Breast epithelium (tissue), 4 donors: ENCODE data around the gene LCP1. TPM values are rescaled to one million over a fixed set of nuclear protein-coding genes. Genes with fewer than 3 reads are reported as not detected.

Experiments
- DNase-seq, 2 donors: peaks; one replicate each; pipeline ENCODE4 v3.0.0-alpha.2; 2019; ENCODE audit warnings: low spot score in 2 of 2
- H3K27ac ChIP-seq, 2 donors: fragments of 200-600 bp; sonication (generic) in 1 of 2; one replicate each; pipeline ENCODE4 v1.5.1; 2016 to 2019; ENCODE audit warnings: mild to moderate bottlenecking in 1 of 2
- H3K27me3 ChIP-seq, 2 donors: fragments of 200-600 bp; sonication (generic) in 1 of 2; one replicate each; pipeline versions ENCODE4 v1.5.1 to v1.6.0; 2017 to 2019; ENCODE audit warnings: control low read depth in 1 of 2, mild to moderate bottlenecking in 1 of 2
- H3K36me3 ChIP-seq: fragments of 200-600 bp; one replicate; pipeline ENCODE4 v1.5.1; 2019
- H3K4me1 ChIP-seq, 2 donors: fragments of 200-600 bp; sonication (generic); one replicate each; pipeline ENCODE4 v1.5.1; 2016 to 2019; ENCODE audit warnings: control low read depth in 1 of 2
- H3K4me3 ChIP-seq, 3 donors: fragments of 200-600 bp; sonication (generic); 1 replicate in 2 of 3; 2 replicates in 1 of 3; pipeline ENCODE4 v1.5.1; 2016 to 2019; ENCODE audit warnings: mild to moderate bottlenecking in 3 of 3, moderate library complexity in 2 of 3
- H3K9me3 ChIP-seq, 2 donors: fragments of 200-600 bp; sonication (generic) in 1 of 2; one replicate each; pipeline ENCODE4 v1.5.1; 2016 to 2019; ENCODE audit warnings: control low read depth in 1 of 2
- POLR2A ChIP-seq: fragments of 450-650 bp; IDR thresholded peaks from one replicate; pipeline ENCODE4 v1.6.1; 2016; ENCODE audit warnings: antibody characterized with exemption, mild to moderate bottlenecking, moderate library complexity
- POLR2AphosphoS5 ChIP-seq, 3 donors: sonication (generic); formaldehyde crosslinking; IDR thresholded peaks; one replicate each; pipeline ENCODE4 v1.6.1; 2017; ENCODE audit warnings: antibody characterized with exemption in 3 of 3
- intact Hi-C: fragments of 100-400 bp; cut with DNase I; formaldehyde crosslinking; loops from one replicate; pipeline ENCODE4 v1.15.1; 2023; ENCODE audit warnings: low total_unique reads
- total RNA-seq, 3 donors: library from RNA; depleted of rRNA; stranded (reverse); fragments of >200 nt; gene quantifications; one replicate each; pipeline ENCODE4 v1.1.0, GENCODE V29; 2016
- TF ChIP-seq, protein P1 (sequence below), 3 donors: fragments of 450-650 bp; IDR thresholded peaks; one replicate each; pipeline ENCODE4 v1.5.1; 2016 to 2017; ENCODE audit warnings: antibody characterized with exemption in 3 of 3, mild to moderate bottlenecking in 3 of 3, moderate library complexity in 3 of 3

Gene LCP1
- total RNA-seq, 3 donors from 2014 or later, result 28.2 to 94.9 (median 61.3) TPM

DNA sequence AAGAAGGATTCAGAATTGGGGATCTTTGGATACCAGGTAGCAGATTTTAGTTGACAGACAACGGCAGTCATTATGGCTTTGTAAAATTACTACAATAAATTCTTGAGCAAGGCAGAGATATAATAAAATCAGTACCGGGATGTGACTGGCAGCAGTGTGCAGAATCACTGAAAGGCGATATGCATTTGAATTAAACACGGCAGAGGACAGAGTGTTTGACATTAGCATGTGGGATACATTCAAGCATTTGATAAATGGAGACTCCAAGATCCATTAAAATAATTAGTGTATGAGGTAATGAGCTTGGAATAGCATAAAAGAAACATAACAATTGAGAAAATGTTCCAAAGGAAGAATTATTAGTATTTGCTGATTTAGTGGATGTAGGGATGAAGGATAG is 36.8 kb downstream of the LCP1 start:
- no peak overlapping the region for H3K27ac ChIP-seq
- no peaks in the 10 kb centered on the region for H3K9me3 ChIP-seq
- H3K4me3 ChIP-seq, result no peak overlapping the region
- no peaks in the 10 kb centered on the region for H3K4me1 ChIP-seq
- H3K27me3 ChIP-seq, result no peaks in the 10 kb centered on the region
- TF ChIP-seq POLR2AphosphoS5 (IDR thresholded peaks at IDR 0.05) (no peak), POLR2A (no peak)
- TF ChIP-seq, protein P1, sequence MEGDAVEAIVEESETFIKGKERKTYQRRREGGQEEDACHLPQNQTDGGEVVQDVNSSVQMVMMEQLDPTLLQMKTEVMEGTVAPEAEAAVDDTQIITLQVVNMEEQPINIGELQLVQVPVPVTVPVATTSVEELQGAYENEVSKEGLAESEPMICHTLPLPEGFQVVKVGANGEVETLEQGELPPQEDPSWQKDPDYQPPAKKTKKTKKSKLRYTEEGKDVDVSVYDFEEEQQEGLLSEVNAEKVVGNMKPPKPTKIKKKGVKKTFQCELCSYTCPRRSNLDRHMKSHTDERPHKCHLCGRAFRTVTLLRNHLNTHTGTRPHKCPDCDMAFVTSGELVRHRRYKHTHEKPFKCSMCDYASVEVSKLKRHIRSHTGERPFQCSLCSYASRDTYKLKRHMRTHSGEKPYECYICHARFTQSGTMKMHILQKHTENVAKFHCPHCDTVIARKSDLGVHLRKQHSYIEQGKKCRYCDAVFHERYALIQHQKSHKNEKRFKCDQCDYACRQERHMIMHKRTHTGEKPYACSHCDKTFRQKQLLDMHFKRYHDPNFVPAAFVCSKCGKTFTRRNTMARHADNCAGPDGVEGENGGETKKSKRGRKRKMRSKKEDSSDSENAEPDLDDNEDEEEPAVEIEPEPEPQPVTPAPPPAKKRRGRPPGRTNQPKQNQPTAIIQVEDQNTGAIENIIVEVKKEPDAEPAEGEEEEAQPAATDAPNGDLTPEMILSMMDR (IDR thresholded peaks at IDR 0.05), result no peak
- no peaks in the 10 kb centered on the region for H3K36me3 ChIP-seq
- DNase-seq, result no peak
- intact Hi-C loops, result no loop called here

DNA sequence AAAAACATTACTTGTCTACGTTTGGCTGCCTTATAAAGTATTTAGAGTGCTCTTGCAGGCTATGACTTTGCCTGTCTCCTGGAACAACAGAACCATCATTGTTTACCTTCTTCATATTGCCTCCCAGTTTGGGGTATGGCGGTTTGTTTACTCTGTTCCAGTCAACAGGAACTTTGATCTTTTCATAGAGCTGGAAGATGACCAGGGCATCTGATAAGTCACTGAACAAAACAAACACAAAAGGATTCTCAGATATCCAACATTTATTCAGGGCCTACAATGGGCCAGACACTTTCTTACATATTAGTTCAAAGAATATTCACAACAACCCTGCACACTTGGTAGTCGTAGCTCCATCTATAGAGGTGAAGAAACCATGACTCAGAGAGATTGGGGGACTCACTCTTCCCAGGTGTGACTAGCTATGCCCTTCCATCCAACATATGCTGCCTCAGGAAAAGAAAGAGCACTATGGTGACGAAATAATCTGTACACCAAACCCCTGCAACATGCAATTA is 38.7 kb downstream of the LCP1 start:
- intact Hi-C loops, result no loop called here
- H3K4me1 ChIP-seq, result no peaks in the 10 kb centered on the region
- H3K27me3 ChIP-seq, result no peaks in the 10 kb centered on the region
- no peaks in the 10 kb centered on the region for H3K36me3 ChIP-seq
- no peak for DNase-seq
- H3K4me3 ChIP-seq, result no peak overlapping the region
- no peaks in the 10 kb centered on the region for H3K9me3 ChIP-seq
- no peak overlapping the region for H3K27ac ChIP-seq
- TF ChIP-seq, protein P1 (IDR thresholded peaks at IDR 0.05), result no peak
- no peak for TF ChIP-seq POLR2A
- no peak for TF ChIP-seq POLR2AphosphoS5 (IDR thresholded peaks at IDR 0.05)

DNA sequence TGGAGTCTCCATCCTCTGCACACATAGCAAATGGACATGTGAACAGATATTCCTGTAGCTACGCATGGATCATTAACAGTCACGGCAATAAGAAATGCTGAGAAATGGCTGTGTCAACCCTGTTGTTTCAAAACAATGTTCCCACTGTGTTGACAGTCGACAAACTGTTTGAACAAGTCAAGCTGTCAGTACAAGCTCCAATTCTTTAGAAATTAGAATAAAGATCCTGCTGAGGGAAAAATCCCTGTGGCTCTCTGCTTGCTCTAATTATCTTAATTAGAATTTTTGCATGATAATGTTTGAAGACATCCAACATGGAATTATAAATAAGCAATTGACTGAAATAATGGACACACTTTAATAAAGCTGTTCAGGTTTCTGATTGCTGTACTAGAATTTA is 39.2 kb downstream of the LCP1 start:
- Histone ChIP-seq H3K27ac (no peak overlapping the region), H3K4me3 (no peak overlapping the region), H3K9me3 (no peaks in the 10 kb centered on the region), H3K27me3 (no peaks in the 10 kb centered on the region), H3K4me1 (no peaks in the 10 kb centered on the region), H3K36me3 (no peaks in the 10 kb centered on the region)
- intact Hi-C loops, result no loop called here
- TF ChIP-seq, protein P1 (IDR thresholded peaks at IDR 0.05), result no peak
- no peak for TF ChIP-seq POLR2AphosphoS5 (IDR thresholded peaks at IDR 0.05)
- no peak for TF ChIP-seq POLR2A
- DNase-seq, result no peak

DNA sequence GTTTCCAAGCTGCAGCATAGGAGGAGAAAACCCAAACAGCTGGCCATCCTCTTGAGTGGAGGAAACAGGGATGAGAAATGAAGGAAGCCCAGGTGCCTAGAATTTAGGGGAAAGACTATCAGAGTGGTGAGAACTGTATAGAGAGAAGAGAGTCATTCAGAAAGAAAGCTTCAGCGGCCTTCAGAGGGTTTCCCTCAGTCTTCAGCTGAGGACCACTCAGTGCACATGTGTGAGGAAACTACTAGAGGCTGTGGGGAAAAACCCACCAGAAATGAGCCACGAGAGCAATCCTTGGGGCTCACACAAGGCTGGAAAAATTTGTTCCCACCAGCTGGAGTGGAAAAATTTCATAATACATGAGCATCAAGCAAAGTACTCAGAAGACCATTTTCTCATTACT is 41.9 kb downstream of the LCP1 start:
- DNase-seq, result no peak
- TF ChIP-seq, protein P1 (IDR thresholded peaks at IDR 0.05), result no peak
- TF ChIP-seq POLR2AphosphoS5 (IDR thresholded peaks at IDR 0.05), result no peak
- no peak for TF ChIP-seq POLR2A
- Histone ChIP-seq H3K36me3 (no peaks in the 10 kb centered on the region), H3K27me3 (no peaks in the 10 kb centered on the region), H3K4me3 (no peak overlapping the region), H3K9me3 (no peaks in the 10 kb centered on the region), H3K4me1 (no peaks in the 10 kb centered on the region), H3K27ac (no peak overlapping the region)
- intact Hi-C loops, result no loop called here

DNA sequence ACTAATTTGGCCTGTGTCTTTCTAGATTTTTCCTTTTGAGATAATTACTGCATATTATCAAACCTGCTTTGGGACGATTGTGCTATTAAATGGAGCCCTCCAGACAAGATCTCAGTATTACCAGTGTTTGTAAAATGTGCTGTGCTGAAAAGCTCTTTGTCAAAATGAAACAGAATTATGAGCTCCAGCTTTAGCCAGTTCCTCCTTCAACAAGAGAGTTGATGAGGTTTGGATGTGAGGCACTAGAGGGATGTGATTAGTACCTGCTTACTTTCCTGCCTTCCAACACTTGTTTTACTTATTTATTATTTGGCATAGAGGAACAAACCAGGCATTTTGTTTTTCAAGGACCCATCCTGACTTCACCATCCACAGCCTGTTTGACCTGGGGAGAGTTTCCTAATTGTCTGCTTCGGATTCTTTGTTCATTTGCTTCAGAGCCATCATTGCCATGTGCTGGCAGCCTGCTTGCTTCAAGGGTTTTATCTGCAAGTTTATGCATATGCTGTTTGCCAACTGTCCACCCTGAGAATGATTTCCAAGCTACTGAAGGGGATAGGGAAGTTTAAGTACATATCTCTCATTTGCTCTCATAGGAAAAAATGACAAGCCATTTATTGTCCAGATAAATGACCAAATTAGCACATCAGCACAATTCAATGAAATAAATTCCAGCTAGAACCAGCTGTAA is 44.2 kb downstream of the LCP1 start:
- DNase-seq, result no peak
- Histone ChIP-seq H3K4me3 (no peak overlapping the region), H3K27ac (no peak overlapping the region), H3K27me3 (no peaks in the 10 kb centered on the region), H3K36me3 (no peaks in the 10 kb centered on the region), H3K9me3 (no peaks in the 10 kb centered on the region), H3K4me1 (no peaks in the 10 kb centered on the region)
- TF ChIP-seq, protein P1 (IDR thresholded peaks at IDR 0.05), result no peak
- TF ChIP-seq POLR2A (no peak), POLR2AphosphoS5 (IDR thresholded peaks at IDR 0.05) (no peak)
- intact Hi-C loops, result no loop called here
